ENCODE results near the gene CD9. TPM values are rescaled to one million over a fixed set of nuclear protein-coding genes. Genes with fewer than 3 reads are reported as not detected.
"Not testable (repeated sequence)": the region's sequence is repeated elsewhere in the genome, so short reads cannot be mapped to it uniquely, and the experiment has no call there.

CD9 gene
- polyA plus RNA-seq, 3 donors, result 173 to 215 (median 209) TPM

GRCh38 chr12:6198051-6198450 lies 2.1 kb upstream of the CD9 start:
- no peak for DNase-seq (ENCODE audit: low read depth in 3 of 3, low spot score in 2 of 3)

GRCh38 chr12:6198556-6198955 lies 1.6 kb upstream of the CD9 start:
- DNase-seq (ENCODE audit: low read depth in 3 of 3, low spot score in 2 of 3), result no peak

- no peak for DNase-seq (ENCODE audit: low read depth in 3 of 3, low spot score in 2 of 3)
Observed at GRCh38 chr12:6198985-6199530, 1.1 kb upstream of the CD9 start.

- DNase-seq (ENCODE audit: low read depth in 3 of 3, low spot score in 2 of 3), result no peak
Observed at GRCh38 chr12:6199531-6200255, 507 bp upstream of the CD9 start.

GRCh38 chr12:6201213-6201608 lies 1.0 kb downstream of the CD9 start:
- no peak for DNase-seq (ENCODE audit: low read depth in 3 of 3, low spot score in 2 of 3)

- no peak for DNase-seq (ENCODE audit: low read depth in 3 of 3, low spot score in 2 of 3)
Observed at GRCh38 chr12:6201826-6202225, 1.6 kb downstream of the CD9 start.

GRCh38 chr12:6202304-6202703 lies 2.1 kb downstream of the CD9 start:
- DNase-seq (ENCODE audit: low read depth in 3 of 3, low spot score in 2 of 3), result no peak

- no peak for DNase-seq (ENCODE audit: low read depth in 3 of 3, low spot score in 2 of 3)
Observed at GRCh38 chr12:6202846-6203245, 2.6 kb downstream of the CD9 start.

GRCh38 chr12:6203601-6204000 lies 3.4 kb downstream of the CD9 start:
- no peak for DNase-seq (ENCODE audit: low read depth in 3 of 3, low spot score in 2 of 3)

- no peak for DNase-seq (ENCODE audit: low read depth in 3 of 3, low spot score in 2 of 3)
Observed at GRCh38 chr12:6204533-6205143, 4.4 kb downstream of the CD9 start.

GRCh38 chr12:6205144-6205539 lies 4.9 kb downstream of the CD9 start:
- DNase-seq (ENCODE audit: low read depth in 3 of 3, low spot score in 2 of 3), result no peak

GRCh38 chr12:6205761-6206160 lies 5.6 kb downstream of the CD9 start:
- no peak for DNase-seq (ENCODE audit: low read depth in 3 of 3, low spot score in 2 of 3)

GRCh38 chr12:6206327-6206726 lies 6.1 kb downstream of the CD9 start:
- DNase-seq (ENCODE audit: low read depth in 3 of 3, low spot score in 2 of 3), result no peak

- DNase-seq (ENCODE audit: low read depth in 3 of 3, low spot score in 2 of 3), result no peak
Observed at GRCh38 chr12:6207259-6207925, 7.2 kb downstream of the CD9 start.

- DNase-seq (ENCODE audit: low read depth in 3 of 3, low spot score in 2 of 3), result no peak
Observed at GRCh38 chr12:6208130-6208529, 7.9 kb downstream of the CD9 start.

- not testable (repeated sequence) for DNase-seq (ENCODE audit: low read depth in 3 of 3, low spot score in 2 of 3)
Observed at GRCh38 chr12:6209428-6209827, 9.2 kb downstream of the CD9 start.

- DNase-seq (ENCODE audit: low read depth in 3 of 3, low spot score in 2 of 3), result no peak
Observed at GRCh38 chr12:6211421-6211869, 11.2 kb downstream of the CD9 start.

GRCh38 chr12:6212086-6212485 lies 11.9 kb downstream of the CD9 start:
- no peak for DNase-seq (ENCODE audit: low read depth in 3 of 3, low spot score in 2 of 3)

GRCh38 chr12:6213969-6214368 lies 13.8 kb downstream of the CD9 start:
- DNase-seq (ENCODE audit: low read depth in 3 of 3, low spot score in 2 of 3), result no peak

GRCh38 chr12:6214633-6215032 lies 14.4 kb downstream of the CD9 start:
- no peak for DNase-seq (ENCODE audit: low read depth in 3 of 3, low spot score in 2 of 3)

- no peak for DNase-seq (ENCODE audit: low read depth in 3 of 3, low spot score in 2 of 3)
Observed at GRCh38 chr12:6215120-6215807, 15.1 kb downstream of the CD9 start.
